ENCODE measurements around the gene RAI14. TPM values are rescaled to one million over a fixed set of nuclear protein-coding genes. Genes with fewer than 3 reads are reported as not detected.

Gene RAI14
- total RNA-seq, 1 donor from 2014 or later, result 92.7 TPM

- DNase-seq (ENCODE audit: low read depth, low spot score), result no peak
- Mint-ChIP-seq H3K27ac (ENCODE audit: unreplicated experiment) (no peak overlapping the region), H3K4me3 (no peak overlapping the region), H3K9me3 (no peaks in the 10 kb centered on the region), H3K27me3 (ENCODE audit: low read depth) (no peaks in the 10 kb centered on the region), H3K4me1 (peaks cover 26% of the 10 kb centered on the region), H3K36me3 (ENCODE audit: low read depth) (peaks cover 4% of the 10 kb centered on the region)
- TF ChIP-seq CTCF (conservative IDR thresholded peaks at IDR 0.05), result no peak
Measured at GRCh38 chr5:34672196-34672595, 16.1 kb downstream of the RAI14 start.

GRCh38 chr5:34673463-34674125, 17.5 kb downstream of the RAI14 start:
- H3K36me3 Mint-ChIP-seq (ENCODE audit: low read depth), result peaks cover 4% of the 10 kb centered on the region
- H3K27me3 Mint-ChIP-seq (ENCODE audit: low read depth), result no peaks in the 10 kb centered on the region
- no peaks in the 10 kb centered on the region for H3K9me3 Mint-ChIP-seq
- H3K27ac Mint-ChIP-seq (ENCODE audit: unreplicated experiment), result no peak overlapping the region
- H3K4me3 Mint-ChIP-seq, result no peak overlapping the region
- no peak for DNase-seq (ENCODE audit: low read depth, low spot score)
- peaks cover 26% of the 10 kb centered on the region for H3K4me1 Mint-ChIP-seq
- TF ChIP-seq CTCF (conservative IDR thresholded peaks at IDR 0.05), result no peak

- DNase-seq (ENCODE audit: low read depth, low spot score), result no peak
- H3K27ac Mint-ChIP-seq (ENCODE audit: unreplicated experiment), result no peak overlapping the region
- peaks cover 4% of the 10 kb centered on the region for H3K36me3 Mint-ChIP-seq (ENCODE audit: low read depth)
- peaks cover 24% of the 10 kb centered on the region for H3K4me1 Mint-ChIP-seq
- TF ChIP-seq CTCF (conservative IDR thresholded peaks at IDR 0.05), result no peak
- H3K27me3 Mint-ChIP-seq (ENCODE audit: low read depth), result no peaks in the 10 kb centered on the region
- H3K4me3 Mint-ChIP-seq, result no peak overlapping the region
- no peaks in the 10 kb centered on the region for H3K9me3 Mint-ChIP-seq
Measured at GRCh38 chr5:34674187-34674586, 18.1 kb downstream of the RAI14 start.

- Mint-ChIP-seq H3K27ac (ENCODE audit: unreplicated experiment) (no peak overlapping the region), H3K27me3 (ENCODE audit: low read depth) (no peaks in the 10 kb centered on the region), H3K4me1 (peaks cover 19% of the 10 kb centered on the region), H3K9me3 (no peaks in the 10 kb centered on the region), H3K36me3 (ENCODE audit: low read depth) (peaks cover 4% of the 10 kb centered on the region), H3K4me3 (no peak overlapping the region)
- DNase-seq (ENCODE audit: low read depth, low spot score), result no peak
- no peak for TF ChIP-seq CTCF (conservative IDR thresholded peaks at IDR 0.05)
Measured at GRCh38 chr5:34675857-34676256, 19.7 kb downstream of the RAI14 start.

- no peak for DNase-seq (ENCODE audit: low read depth, low spot score)
- Mint-ChIP-seq H3K36me3 (ENCODE audit: low read depth) (peaks cover 4% of the 10 kb centered on the region), H3K27me3 (ENCODE audit: low read depth) (no peaks in the 10 kb centered on the region), H3K27ac (ENCODE audit: unreplicated experiment) (no peak overlapping the region), H3K4me3 (no peak overlapping the region), H3K4me1 (peaks cover 23% of the 10 kb centered on the region), H3K9me3 (no peaks in the 10 kb centered on the region)
- no peak for TF ChIP-seq CTCF (conservative IDR thresholded peaks at IDR 0.05)
Measured at GRCh38 chr5:34676416-34676815, 20.3 kb downstream of the RAI14 start.

Measured in neural crest cell (in vitro differentiated cells).